Measurements from ENCODE around the gene CAMTA1.

Gene CAMTA1

DNA sequence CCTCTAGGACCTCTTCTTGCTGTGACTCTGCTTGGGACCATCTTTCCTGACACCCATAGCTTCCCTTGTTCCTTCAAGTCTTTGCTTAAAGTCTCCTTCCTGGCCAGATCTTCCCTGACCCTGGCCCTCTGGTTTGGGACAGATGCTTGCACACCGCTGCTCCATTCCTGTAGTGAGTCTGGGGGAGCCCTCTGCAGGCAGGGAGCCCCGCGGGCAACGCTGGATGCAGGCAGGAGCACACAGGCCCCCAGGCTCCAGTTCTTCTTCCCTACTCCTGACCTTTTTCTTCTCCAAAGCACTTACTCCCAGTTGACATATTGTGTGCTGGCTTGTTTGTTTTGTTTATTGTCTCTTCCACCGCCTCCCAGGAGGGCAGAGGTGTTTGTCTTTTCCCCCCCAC is 413.4 kb downstream of the CAMTA1 start:
- no peak for DNase-seq (ENCODE audit: low read depth)

DNA sequence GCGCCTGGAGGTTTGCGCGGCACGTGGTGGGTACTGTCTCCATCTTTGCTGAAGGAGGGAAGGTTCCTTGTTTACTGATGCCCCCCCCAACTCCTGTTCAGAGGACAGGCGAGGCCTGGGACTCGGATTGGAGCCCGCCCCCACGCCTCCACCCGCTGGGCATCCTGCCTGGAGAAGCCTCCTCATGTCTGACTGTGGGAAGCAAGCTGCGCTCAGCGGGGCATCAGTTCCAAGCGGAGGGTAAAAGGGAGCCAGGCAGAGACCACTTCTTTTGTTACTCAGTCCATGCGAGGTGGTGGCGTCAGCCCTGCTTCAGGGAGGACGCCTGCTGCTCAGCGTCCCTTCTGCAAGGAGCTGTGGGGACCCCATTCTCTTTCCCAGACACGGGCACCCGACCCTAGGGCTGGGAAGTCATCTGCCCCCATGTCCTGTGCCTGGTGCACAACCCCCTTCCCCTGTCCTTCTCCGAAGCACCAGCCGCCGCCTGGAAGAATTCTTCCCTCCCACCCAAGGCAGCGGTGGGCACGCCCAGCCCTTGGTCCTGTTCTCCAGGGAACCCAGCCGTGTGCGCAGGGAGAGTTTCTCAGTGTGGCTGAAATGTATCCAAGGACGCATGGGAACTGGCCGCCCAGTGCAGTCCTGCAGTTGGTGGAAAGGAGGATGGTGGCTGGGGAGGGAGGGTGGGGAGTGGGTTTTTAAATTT is 414.0 kb downstream of the CAMTA1 start:
- DNase-seq (ENCODE audit: low read depth), result no peak

DNA sequence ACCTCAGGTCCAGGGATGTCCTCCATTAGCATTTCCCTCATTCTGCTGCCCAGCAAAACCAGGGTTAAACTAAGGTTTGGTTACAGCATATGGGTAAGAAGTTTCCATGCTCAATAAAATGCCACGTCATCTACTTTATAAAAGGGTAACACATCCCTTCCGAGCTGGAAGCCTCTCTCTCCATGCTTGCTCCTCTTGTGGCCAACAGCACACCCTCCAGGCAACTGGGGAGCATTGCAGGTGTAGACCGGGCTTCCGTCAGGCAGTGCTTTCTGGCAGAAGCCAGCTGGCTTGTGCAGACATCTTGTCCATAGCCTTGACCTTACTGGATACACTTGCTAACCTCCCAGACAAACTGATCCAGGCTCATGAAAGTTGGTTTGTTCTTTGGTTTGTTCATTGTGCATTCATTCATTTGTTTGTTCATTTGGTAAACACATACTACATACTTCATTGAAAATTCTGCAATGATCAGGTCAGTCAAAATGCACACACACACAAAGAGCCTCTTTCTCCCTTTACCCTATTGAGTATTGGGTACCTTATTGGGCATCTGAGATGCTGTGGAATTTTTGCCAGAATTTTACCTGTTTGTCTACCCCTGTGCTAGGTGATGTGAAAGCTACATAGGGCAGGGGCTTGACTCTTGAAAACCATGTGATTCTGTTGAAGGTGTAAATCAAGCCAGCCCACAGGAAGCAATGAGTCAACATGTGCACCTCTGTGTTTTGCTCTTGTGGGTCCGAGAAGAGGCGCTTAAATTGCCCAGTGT is 422.8 kb downstream of the CAMTA1 start:
- DNase-seq (ENCODE audit: low read depth), result peak; percentile 42

DNA sequence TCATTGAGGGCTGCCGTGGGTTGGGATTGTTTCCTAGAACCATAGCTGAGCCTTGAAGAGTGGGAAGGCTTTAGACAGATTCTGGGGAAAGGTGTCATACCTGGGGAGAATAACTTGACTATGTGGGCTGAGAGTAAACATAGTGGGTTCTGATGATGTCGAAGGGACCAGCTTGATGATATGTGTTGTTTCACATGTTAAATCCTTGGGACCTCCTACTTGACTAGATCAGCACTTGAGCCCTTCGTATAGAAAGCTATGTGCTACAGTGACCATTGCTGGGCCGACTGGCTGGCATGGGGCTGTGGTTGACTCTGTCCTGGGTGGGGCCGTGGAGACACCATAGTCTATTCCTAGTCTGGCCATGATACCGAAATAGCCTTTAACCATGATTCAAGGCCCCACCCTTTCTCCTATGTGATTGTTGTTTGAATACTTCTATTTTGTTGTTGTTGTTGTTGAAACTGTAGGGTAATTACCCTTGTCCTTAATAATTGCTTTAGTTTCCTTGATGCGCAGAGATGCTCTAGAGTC is 423.5 kb downstream of the CAMTA1 start:
- DNase-seq (ENCODE audit: low read depth), result no peak

GRCh38 chr1:7209336-7209735 is 424.1 kb downstream of the CAMTA1 start:
- DNase-seq (ENCODE audit: low read depth), result no peak

DNA sequence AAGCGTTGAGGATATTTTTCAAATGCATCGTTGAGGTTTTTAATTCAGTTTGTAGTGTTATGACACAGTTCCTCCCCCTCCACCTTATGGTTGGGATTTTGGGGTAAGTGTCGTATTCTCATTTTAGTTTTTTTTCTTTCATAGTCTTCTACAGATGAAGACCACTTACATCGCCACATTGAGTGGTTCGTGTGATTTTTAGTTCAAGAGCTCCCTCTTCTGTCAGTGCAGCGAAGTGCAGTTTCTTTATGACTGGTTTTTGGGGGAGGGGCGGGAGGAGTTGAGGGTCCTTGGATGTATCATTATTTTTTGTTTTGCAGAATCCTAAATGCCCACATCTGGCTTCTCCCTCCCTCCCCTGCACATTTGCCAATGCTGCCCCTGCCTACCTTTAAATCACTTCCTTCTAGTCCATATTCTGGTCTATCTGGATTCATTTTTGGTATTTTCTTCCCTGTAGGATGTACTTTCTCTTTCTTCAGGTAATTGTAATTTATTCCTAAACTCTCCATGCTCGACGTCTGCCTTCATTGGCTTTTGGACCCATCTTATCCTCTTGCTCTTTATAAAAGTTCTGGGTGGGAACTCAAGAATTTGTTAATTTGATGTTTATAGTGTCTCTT is 433.1 kb downstream of the CAMTA1 start:
- DNase-seq (ENCODE audit: low read depth), result no peak

DNA sequence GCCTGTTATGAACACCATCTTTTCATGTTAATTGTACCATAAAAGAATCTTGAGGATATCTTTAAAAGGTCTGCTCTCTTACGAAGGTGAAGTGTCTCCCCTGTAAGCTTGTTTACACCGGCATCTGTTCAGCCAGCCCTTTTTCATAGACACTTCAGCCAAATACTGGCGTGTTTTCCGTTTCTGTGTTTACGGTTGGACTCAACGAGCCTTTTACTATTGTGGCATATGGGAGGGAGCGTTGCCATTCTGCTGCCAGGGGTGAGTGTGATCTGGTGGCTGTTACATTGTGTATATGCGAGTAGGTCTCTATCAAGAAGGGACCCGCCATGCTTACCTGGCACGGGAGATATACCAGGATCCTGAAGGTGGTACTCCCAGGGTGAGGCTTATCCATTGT is 433.8 kb downstream of the CAMTA1 start:
- no peak for DNase-seq (ENCODE audit: low read depth)

DNA sequence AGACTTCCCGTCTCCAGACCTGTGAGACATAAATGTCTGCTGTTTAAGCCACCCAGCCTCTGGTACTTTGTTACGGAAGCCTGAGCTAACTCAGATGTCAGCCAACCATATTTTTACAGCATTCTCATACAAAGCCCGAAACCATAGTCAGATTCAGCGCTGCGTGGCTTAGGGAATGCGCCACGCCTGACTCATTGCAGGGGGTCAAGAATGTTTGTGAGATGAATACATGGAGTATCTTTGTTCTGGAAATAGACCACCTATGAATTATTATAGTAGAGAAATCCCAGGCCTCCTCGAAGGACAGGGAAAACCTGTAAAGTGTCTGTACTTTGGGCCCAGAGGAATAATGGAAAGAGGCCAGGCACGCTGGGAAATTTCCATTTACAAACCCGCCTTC is 434.8 kb downstream of the CAMTA1 start:
- DNase-seq (ENCODE audit: low read depth), result no peak

DNA sequence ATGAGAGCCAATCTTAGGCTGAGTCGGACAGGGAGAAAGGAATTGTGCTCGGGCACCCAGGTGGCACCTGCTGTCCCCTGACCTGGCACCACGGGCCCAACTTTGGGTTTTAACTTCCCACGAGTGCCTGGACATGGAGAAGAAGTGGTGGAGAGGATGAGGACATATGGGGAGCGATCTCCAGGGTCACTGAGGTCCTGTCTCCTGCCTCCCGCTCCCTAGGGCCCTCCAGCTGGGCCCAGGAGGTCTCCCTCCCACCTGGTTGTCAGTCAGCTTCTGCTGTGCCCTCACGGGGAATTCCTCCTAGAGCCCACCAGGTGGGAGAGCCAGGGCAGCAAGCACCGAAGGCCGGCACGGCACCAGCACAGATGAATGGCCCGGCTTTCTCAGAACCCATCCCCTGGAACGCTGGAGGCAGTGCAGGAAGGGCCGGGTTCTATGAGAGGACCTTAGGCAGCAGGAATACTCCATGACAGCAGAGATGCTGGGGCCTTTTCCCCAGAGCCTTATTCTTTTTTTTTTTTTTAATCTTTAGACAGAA is 435.5 kb downstream of the CAMTA1 start:
- no peak for DNase-seq (ENCODE audit: low read depth)

DNA sequence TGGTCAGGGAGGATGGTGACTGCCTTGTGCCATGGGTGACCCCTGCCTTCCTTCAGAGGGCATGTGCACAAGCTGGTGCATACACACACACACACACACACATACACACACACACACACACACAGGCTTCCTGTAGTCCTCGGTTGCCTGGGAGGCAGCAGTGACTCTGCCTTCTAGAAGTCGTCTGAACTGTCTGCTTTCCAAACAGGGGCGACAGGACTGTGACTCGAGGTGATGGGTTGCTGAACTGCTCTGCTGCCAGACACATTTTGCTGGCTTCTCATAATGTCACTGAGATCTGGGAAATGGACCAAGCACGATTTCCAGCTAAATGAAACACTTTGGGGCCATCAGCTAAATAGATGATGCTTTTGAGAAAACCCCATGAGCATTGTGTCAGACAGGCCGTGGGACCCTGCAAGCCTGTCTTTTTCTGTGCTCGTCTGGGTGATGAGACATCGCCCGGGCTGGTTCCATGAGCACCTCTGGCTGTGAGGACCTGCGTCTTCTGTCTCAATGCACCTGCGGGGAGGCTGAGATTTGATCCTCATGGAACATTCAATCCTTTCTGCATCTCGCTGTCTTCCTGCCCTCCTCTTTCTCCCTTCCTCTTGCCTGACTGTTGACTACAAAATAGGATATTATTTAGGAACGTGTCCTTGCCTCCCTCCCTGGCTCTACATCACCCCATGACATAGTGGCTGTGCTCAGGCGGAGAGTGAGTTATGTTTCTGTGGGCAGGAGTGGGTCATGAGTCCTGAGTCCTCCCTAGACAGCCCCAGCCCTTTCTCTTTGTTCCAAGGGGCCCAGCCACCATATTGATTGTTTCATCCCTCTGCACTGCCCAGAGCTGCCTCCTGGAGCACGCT is 436.8 kb downstream of the CAMTA1 start:
- no peak for DNase-seq (ENCODE audit: low read depth)

- no peak for DNase-seq (ENCODE audit: low read depth)
Observed at GRCh38 chr1:7222695-7223015, 437.4 kb downstream of the CAMTA1 start.

DNA sequence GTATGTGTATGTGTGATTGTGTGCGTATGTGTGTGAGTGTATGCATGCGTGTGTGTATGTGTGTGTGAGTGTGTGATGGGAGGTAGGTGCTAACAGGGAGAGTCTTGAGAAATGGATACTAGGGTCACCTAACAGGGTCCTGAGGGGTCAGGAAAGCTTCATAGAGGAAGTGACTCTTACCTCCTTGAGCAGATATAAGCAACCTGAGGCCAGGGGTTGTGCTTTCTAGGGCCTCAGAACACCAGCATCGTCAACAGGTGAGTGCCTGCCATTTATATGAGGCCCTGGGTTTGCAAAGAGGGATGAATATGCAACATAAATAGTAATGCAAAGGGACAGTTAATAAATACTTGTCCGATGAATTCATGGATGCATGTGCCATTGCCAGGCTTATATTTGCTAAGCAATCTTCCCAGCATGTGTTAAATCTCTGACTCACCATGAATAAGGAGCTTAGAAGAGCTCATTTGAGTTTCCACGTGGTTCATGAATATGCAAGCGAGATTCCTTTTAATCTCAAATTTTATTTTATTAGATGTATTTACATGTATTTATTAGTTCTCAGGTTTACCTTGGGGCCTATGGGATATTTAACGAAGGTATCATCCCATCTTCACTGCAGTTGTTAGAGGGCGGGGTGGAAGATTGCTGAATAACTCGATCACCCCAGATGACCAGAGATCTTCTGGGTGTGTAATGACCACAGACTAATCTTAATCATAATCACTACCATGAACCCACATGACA is 438.3 kb downstream of the CAMTA1 start:
- DNase-seq (ENCODE audit: low read depth), result peak; percentile 45

GRCh38 chr1:7224081-7224534 is 438.9 kb downstream of the CAMTA1 start:
- DNase-seq (ENCODE audit: low read depth), result no peak

GRCh38 chr1:7224644-7225043 is 439.4 kb downstream of the CAMTA1 start:
- DNase-seq (ENCODE audit: low read depth), result no peak

- DNase-seq (ENCODE audit: low read depth), result no peak
Observed at GRCh38 chr1:7225711-7226505, 440.7 kb downstream of the CAMTA1 start.

- no peak for DNase-seq (ENCODE audit: low read depth)
Observed at GRCh38 chr1:7227654-7228053, 442.4 kb downstream of the CAMTA1 start.

GRCh38 chr1:7228252-7228961 is 443.2 kb downstream of the CAMTA1 start:
- DNase-seq (ENCODE audit: low read depth), result no peak

DNA sequence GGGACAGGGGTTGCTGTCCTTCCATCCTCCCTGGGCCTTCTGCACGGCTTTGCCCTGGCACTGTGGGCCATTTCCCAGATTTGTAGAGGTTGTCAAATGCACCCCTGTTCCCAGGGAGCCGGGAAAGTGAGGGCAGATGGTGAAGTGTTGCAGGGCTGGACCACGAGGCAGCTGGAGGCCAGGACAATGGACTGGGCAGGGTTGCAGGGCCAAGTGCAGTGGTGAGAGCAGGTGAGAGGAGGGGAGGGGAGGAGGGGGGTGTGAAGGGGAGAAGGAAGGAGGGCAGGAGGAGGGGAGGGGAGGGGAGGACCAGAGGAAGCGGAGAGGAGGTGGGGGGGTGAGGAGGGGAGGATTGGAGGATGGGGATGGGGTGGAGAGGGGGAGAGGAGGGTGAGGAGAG is 443.9 kb downstream of the CAMTA1 start:
- DNase-seq (ENCODE audit: low read depth), result no peak
